Activated T-cell treated with anti-CD3 and anti-CD28 coated beads for 4 hours (primary cell): Measurements from ENCODE around the gene P2RX5.

Experiments used
- DNase-seq: peaks from one replicate; pipeline ENCODE4 v3.0.0-alpha.2; 2020

The P2RX5 gene

GRCh38 chr17:3647769-3648555 is 48.0 kb downstream of the P2RX5 start:
- no peak for DNase-seq

- DNase-seq: no peak
Observed at GRCh38 chr17:3647251-3647650, 48.7 kb downstream of the P2RX5 start.

GRCh38 chr17:3645310-3645709 is 50.6 kb downstream of the P2RX5 start:
- DNase-seq: no peak

GRCh38 chr17:3643889-3644349 is 52.0 kb downstream of the P2RX5 start:
- DNase-seq: no peak

GRCh38 chr17:3641717-3642486 is 54.1 kb downstream of the P2RX5 start:
- DNase-seq: no peak

- no peak for DNase-seq
Observed at GRCh38 chr17:3641014-3641413, 54.9 kb downstream of the P2RX5 start.

GRCh38 chr17:3639981-3640596 is 55.9 kb downstream of the P2RX5 start:
- no peak for DNase-seq

- DNase-seq: peak; percentile 5
Observed at GRCh38 chr17:3636908-3637373, 59.0 kb downstream of the P2RX5 start.

- peak; percentile 92 for DNase-seq
Observed at GRCh38 chr17:3636154-3636907, 59.6 kb downstream of the P2RX5 start, which contains the start of the genes CTNS and SHPK. TSS of gene CTNS (plus strand) at chr17:3636760. CDS start at chr17:3640207, 3,447 bp downstream. TSS of gene SHPK (minus strand) at chr17:3636250. CDS start at chr17:3636219, 31 bp downstream.

GRCh38 chr17:3635474-3636153 is 60.3 kb downstream of the P2RX5 start:
- DNase-seq: no peak

GRCh38 chr17:3632287-3632686 is 63.7 kb downstream of the P2RX5 start:
- DNase-seq: no peak

- no peak for DNase-seq
Observed at GRCh38 chr17:3630781-3631180, 65.2 kb downstream of the P2RX5 start.

- DNase-seq: no peak
Observed at GRCh38 chr17:3627769-3628167, 68.2 kb downstream of the P2RX5 start.

GRCh38 chr17:3626831-3627768 is 68.9 kb downstream of the P2RX5 start:
- DNase-seq: no peak
